H54 (cell line): ENCODE data around the gene MAST4.

Source experiments
- DNase-seq: peaks from one replicate; pipeline ENCODE4 v3.0.0; 2011; ENCODE audit warnings: low spot score, mixed read lengths; ENCODE audit not compliant: insufficient read length
- FAIRE-seq: peaks from 3 replicates; lab custom pipeline; 2011; peaks lifted over from hg19 to GRCh38; lab: Jason Lieb, UNC
- POLR2A ChIP-seq: IDR thresholded peaks from 2 replicates; pipeline ENCODE4 v1.6.1; 2011; ENCODE audit warnings: low read depth, mild to moderate bottlenecking, low read length

The MAST4 gene

DNA sequence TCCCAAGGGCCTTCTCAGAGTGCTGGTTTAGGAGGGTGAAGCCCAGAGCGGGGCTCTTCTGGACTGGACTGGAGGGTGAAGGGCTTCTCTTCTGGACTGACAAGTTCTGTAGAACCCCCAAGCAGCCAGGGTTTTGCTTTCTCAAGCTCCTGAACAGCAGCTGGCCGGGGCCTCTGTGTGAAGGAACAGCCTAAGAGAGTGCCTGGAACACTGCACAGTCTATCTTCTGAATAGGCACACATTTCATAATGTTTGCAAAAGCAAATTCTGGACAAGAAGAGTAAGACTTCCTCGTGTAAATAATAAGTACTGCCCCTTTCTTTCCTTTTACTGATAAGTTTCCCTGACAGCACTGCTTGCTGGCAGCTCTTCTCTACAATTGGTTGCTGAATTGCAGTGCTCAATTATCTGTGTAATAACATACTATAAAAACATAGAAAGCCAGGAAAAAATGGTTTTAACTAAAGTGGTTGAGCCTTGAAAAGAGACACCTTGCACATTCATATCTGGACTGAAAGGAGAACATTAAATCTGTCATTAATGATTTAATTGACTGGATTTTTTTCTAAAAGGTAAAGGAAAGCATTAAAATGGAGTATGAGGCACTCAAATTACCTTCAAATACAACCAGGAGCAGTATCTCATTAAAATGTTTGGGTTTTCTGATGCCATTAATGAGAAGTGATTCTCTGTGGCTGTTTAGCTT lies 20.5 kb downstream of the MAST4 start:
- FAIRE-seq (no peak), DNase-seq (no peak)
- TF ChIP-seq POLR2A: no peak

DNA sequence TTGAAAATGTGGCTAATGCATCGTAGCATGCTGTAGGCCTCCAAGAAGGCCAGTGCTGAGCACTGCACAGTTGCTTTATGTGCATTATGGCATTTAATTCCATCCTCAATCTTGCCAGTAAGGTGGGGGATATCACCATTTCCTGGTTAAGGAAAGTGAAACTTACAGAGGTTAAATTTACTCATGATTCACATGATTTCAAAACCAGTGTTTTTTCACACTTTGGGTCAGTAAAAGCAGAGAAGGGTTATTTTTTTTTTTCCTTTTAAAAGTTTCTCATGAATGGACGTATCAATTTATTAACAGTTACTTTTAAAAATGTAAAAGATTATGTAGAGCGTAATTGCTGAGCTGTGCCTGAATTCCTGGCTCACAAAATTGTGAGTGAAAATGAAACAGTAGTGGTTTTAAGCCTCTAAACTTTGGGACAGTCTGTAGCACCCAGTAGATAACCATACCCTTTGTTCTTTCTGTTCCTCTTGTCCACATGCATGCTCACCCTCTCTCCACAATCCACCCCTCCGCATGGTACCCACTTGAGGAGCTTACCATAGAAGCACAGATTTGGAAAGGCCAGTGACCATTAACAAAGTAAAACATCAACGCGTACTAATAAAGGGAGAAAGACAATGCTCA lies 21.2 kb downstream of the MAST4 start:
- no peak for TF ChIP-seq POLR2A
- FAIRE-seq (no peak), DNase-seq (no peak)

DNA sequence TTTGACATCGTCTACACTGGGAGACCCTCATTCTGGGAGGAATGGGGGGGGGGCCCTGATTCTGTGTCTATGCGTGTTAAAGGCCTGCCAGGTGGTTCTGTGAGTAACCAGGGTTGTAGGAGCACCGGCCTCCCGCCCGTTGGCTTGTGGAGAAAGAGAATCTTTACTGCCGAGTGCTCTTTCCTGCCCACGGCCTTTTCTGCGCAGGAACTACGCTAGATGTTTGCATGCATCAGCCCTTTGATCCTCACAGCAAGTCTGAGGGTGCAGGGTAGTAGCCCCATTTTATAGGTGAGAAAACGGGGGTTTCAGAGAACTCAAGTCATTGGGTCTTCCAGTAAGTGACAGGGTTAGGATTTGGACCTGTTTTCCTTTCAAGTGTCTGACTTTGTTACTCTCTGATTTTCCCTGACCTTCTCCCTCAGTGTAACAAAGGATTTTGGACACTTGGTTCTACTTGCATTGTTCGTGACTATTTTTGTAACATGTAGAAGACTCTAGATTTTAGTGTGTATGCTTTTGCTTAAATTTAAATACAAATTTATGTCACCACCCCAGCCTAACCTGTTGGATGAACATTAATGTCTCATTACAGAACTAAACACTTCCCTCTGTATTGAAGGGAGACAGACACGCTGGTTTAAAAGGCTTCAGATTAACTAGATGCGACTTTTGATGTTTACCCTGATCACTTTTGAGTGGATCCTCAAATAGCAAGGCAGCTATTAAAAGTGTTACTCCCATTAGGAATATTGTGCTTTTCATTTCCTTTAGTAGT lies 22.0 kb downstream of the MAST4 start:
- TF ChIP-seq POLR2A: no peak
- DNase-seq (no peak), FAIRE-seq (no peak)

DNA sequence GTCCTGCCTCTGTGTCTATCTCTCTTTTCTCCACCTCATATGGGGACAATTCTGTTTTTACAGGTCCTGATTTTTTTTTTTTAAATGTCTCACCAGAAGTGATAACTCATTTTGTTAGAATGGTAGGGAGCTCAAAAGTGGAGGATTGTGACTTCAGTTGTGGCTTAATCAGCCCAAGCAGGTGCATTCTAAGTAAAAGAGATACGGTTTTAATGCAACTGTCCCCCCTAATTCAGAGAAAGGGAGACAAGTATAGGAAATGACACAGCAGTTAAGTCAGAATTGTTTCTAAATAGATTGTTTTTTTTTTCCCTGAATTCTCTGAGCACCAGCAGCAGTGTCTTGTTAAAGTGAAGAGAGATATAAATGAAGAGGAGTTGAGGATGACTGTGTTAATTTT lies 24.5 kb downstream of the MAST4 start:
- TF ChIP-seq POLR2A: no peak
- DNase-seq: no peak
- FAIRE-seq: no peak

DNA sequence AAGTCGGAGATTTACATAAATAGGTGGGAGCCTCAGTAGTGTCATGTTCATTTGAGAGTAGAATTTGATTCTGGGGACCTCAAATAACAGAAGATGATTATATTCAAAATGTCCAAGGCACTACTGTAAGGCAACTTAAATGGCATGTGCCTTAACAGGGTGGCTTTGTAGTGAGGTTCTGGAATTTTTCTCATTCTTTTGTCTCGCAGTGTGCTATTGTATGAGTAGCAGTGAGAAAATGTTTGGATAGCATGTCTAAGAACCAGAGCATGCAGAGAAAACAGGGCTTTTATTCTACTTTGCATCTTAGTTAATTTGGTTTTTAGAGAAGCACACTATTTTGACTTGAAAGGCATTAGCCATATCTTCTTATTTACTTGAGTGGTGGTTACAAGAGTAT lies 25.0 kb downstream of the MAST4 start:
- no peak for TF ChIP-seq POLR2A
- no peak for FAIRE-seq
- no peak for DNase-seq

DNA sequence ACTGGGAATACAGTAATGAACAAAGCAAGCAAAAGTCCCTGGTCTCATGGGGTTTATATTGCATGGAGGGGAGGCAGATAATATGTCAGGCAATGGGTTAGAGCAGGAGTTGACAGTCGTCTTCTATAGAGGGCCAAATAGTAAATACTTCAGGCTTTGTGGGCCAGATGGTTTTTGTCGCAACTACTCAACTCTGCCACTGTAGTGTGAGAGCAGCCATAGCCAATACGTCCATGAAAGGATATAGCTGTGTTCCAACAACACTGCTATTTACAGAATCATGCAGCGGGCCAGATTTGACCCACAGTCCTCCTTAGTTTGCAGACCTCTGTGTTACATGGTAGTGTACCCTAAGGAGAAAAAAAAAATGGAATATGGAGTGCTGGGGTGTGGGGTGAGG lies 25.5 kb downstream of the MAST4 start:
- FAIRE-seq (no peak), DNase-seq (no peak)
- TF ChIP-seq POLR2A: no peak

DNA sequence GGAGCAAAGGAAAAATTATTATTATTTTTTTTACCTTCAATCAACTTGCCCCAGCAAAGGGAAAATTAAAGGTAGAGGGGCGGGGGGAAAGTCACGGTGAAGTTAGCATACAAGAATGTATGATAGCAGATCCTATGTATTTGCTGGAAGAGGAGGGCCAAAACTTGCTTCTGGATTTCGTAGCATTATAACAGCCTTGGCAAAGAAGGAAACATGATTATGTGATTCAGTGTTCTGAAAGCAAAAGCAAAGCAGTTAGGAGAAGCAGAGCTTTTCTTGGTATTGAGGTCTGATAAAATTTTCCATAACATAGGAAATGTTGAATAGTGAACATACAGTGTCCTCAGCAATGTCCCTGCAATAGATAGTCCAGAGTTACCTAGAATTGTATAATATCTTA lies 32.4 kb downstream of the MAST4 start:
- TF ChIP-seq POLR2A: no peak
- DNase-seq (no peak), FAIRE-seq (no peak)

DNA sequence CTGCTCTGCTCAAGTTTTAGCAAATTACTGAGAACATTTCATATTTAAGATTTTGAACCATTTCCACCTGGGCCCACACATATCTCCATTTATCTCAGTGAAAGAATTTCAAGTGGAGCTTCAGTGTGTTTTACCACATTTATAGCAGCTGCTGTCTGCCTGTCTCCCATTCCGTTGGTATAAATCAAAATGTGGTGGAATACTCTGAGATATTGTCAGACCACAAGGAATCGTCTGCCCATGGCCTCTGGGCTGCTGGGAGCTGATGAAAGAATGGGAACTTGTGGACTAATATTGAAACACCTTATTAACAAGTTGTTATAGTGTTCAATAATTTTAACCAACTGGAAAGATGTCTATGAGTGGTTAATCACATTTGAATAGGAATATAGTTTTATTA lies 33.3 kb downstream of the MAST4 start:
- FAIRE-seq (no peak), DNase-seq (no peak)
- no peak for TF ChIP-seq POLR2A

DNA sequence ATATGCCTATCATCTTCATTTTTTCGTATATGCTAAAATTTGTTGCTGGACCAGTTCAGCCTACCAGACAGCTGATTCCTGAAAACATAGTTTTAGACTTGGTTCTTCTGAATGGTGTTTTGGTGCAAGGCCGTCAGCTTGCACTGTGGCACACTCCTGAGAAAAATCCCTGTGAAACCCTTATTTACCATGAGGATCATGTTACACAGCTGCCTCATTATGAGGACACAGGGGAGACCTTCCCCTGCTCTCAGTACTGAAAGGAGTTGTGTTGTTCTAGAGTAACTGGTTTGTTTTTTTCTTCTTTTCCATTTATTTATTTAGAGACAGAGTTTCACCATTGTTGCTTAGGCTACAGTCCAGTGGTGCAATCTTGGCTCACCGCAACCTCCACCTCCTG lies 37.6 kb downstream of the MAST4 start:
- FAIRE-seq (no peak), DNase-seq (no peak)
- no peak for TF ChIP-seq POLR2A

DNA sequence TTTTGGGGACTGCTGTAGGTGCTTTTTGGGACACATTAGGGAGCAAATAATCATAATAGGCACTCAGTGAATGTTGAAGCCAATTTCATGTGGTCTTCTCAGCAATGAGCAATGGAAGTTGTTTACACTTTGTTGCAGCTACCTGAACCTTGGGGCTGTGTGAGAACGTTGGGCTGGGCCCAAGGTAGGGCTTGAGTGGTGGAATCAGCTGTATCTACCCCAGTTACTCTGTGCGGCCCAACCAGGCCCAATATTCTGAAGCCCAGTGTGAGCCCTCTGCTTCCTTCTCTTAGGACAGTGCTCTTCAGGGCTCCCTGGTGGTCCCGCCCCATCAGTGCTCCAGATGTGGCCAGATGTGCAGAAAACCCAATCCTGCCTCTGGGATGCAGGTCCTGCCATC lies 38.4 kb downstream of the MAST4 start:
- no peak for DNase-seq
- FAIRE-seq: no peak
- TF ChIP-seq POLR2A: no peak

DNA sequence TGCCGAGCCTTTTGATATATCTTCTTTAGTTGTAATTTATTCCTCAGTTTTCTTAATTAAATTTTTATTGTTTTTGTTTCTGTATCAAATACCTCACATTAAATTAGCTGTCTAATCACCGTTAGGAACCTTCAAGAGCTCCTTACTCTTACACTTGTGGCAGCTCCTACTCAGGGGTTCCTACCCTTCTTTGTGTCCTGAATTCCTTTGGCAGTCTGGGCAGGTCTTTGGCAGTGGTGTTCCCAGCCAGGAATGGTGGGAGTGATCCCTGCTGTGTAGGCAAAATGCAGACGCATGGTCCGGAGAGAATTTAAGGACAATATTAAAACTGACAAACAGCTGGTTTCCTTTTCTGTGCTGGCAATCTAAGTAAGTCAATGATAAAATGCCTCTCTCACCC lies 41.8 kb downstream of the MAST4 start:
- DNase-seq (no peak), FAIRE-seq (no peak)
- TF ChIP-seq POLR2A: no peak

DNA sequence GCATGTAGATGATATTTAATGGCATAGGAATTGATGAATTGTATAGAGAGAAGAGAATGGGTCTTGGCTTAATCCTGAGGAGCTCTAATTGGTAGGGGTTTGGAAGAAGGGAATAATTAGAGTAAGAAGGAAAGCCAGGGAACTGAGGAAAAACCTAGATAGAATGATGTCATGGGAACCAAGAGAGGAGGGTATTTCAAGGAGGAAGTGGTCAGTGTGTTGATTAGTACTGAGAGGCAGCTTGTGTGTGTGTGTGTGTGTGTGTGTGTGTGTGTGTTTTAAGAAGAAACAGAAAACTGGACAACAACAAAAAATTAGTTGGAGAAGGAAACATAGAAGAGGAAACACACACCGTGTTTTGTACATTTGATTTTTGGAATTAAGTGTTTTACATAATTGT lies 42.8 kb downstream of the MAST4 start:
- no peak for FAIRE-seq
- DNase-seq: no peak
- TF ChIP-seq POLR2A: no peak

DNA sequence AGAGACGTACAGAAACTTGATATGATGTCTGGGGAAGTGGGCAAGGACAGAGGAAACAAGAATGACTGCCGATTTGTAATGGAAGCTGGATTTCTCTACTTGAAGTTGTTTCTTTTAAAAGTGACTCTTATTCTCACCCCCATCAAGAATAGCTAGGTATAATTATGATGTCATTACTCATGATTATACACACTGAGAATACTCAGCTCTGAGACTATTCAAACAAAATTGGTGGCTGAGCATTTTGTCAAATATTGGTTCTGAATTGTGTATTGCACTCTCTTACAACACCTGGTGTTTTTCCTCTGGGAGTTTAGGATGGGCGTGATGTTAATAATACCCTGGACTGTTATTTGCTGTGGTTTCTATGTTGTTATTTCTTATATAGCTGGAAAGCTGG lies 46.3 kb downstream of the MAST4 start:
- no peak for DNase-seq
- no peak for TF ChIP-seq POLR2A
- FAIRE-seq: no peak

DNA sequence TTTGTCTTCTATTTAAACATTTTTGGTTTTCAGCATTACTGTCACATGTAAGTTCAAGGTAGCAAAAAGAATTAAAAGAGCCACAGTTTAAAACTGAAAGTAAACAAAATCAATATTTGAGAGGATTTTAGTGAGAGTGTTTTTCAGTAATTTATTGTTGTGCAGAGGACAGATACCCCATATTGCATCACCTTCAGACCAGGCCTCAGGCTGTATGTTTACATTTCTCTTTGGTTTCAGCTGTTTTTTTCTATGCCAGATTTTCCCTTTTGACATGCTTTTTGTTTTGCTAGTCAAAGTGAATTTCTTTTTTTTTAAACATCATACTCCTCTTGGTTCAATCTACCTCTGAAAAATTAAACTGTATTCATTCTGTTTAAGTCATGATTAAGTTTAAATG lies 47.2 kb downstream of the MAST4 start:
- DNase-seq (no peak), FAIRE-seq (no peak)
- no peak for TF ChIP-seq POLR2A
